ENCODE data around the gene SH3GL2.
"Not testable (repeated sequence)": the region's sequence is repeated elsewhere in the genome, so short reads cannot be mapped to it uniquely, and the experiment has no call there.

Gene SH3GL2

GRCh38 chr9:17760250-17760649, 181.4 kb downstream of the SH3GL2 start:
- no peak overlapping the region for H3K9ac ChIP-seq (ENCODE audit: low read length)
- H3K4ac ChIP-seq (ENCODE audit: low read depth, low read length) = no peak overlapping the region
- H4K91ac ChIP-seq (ENCODE audit: low read depth, low read length) = no peak overlapping the region
- no peak overlapping the region for H3K18ac ChIP-seq (ENCODE audit: low read length)
- H3K27ac ChIP-seq (ENCODE audit: low read depth, low read length) = no peak overlapping the region
- no peaks in the 10 kb centered on the region for H3K36me3 ChIP-seq (ENCODE audit: control insufficient read depth in 1 of 2, insufficient read depth in 2 of 2, low read length in 2 of 2)
- no peak overlapping the region for H2BK5ac ChIP-seq (ENCODE audit: low read depth, low read length, poor library complexity)
- H3K27me3 ChIP-seq (ENCODE audit: insufficient read depth, low read length) = no peaks in the 10 kb centered on the region
- no peaks in the 10 kb centered on the region for H3K79me1 ChIP-seq (ENCODE audit: low read length)
- no peak overlapping the region for H2BK12ac ChIP-seq (ENCODE audit: low read length)
- H3K4me3 ChIP-seq (ENCODE audit: low read depth, low read length) = no peak overlapping the region
- no peaks in the 10 kb centered on the region for H3K4me1 ChIP-seq (ENCODE audit: control insufficient read depth in 1 of 2, insufficient read depth in 2 of 2, low read length in 2 of 2)
- H4K8ac ChIP-seq (ENCODE audit: low read depth, low read length) = no peak overlapping the region
- no peak overlapping the region for H2AFZ ChIP-seq (ENCODE audit: insufficient read depth, low read length, poor library complexity)
- no peaks in the 10 kb centered on the region for H3K79me2 ChIP-seq (ENCODE audit: control insufficient read depth, insufficient read depth, low read length, poor library complexity)
- DNase-seq = no peak
- no peak overlapping the region for H2BK120ac ChIP-seq (ENCODE audit: insufficient read depth, low read length, poor library complexity)
- H2AK5ac ChIP-seq (ENCODE audit: low read length) = no peak overlapping the region
- H3K14ac ChIP-seq (ENCODE audit: low read length) = no peak overlapping the region
- no peak overlapping the region for H3K4me2 ChIP-seq (ENCODE audit: low read length)
- WGBS (ENCODE audit: extremely low coverage, insufficient coverage, insufficient read length) = no CpG with 5 or more reads among the region's 2 CpGs
- no peak overlapping the region for H4K12ac ChIP-seq (ENCODE audit: low read depth, low read length)
- H3K23ac ChIP-seq (ENCODE audit: low read length) = no peak overlapping the region
- no peaks in the 10 kb centered on the region for H3K9me3 ChIP-seq (ENCODE audit: insufficient read depth, low read depth, low read length)

- H3K4me2 ChIP-seq (ENCODE audit: low read length) = no peak overlapping the region
- no peak overlapping the region for H3K9ac ChIP-seq (ENCODE audit: low read length)
- H3K27me3 ChIP-seq (ENCODE audit: insufficient read depth, low read length) = no peaks in the 10 kb centered on the region
- H3K18ac ChIP-seq (ENCODE audit: low read length) = no peak overlapping the region
- DNase-seq = no peak
- no peaks in the 10 kb centered on the region for H3K9me3 ChIP-seq (ENCODE audit: insufficient read depth, low read depth, low read length)
- H2AK5ac ChIP-seq (ENCODE audit: low read length) = no peak overlapping the region
- H4K91ac ChIP-seq (ENCODE audit: low read depth, low read length) = no peak overlapping the region
- H2BK120ac ChIP-seq (ENCODE audit: insufficient read depth, low read length, poor library complexity) = no peak overlapping the region
- H2AFZ ChIP-seq (ENCODE audit: insufficient read depth, low read length, poor library complexity) = no peak overlapping the region
- H3K4me3 ChIP-seq (ENCODE audit: low read depth, low read length) = no peak overlapping the region
- WGBS (ENCODE audit: extremely low coverage, insufficient coverage, insufficient read length) = no CpG with 5 or more reads among the region's 6 CpGs
- H3K4ac ChIP-seq (ENCODE audit: low read depth, low read length) = no peak overlapping the region
- no peak overlapping the region for H3K27ac ChIP-seq (ENCODE audit: low read depth, low read length)
- H3K36me3 ChIP-seq (ENCODE audit: control insufficient read depth in 1 of 2, insufficient read depth in 2 of 2, low read length in 2 of 2) = no peaks in the 10 kb centered on the region
- H3K14ac ChIP-seq (ENCODE audit: low read length) = no peak overlapping the region
- no peak overlapping the region for H2BK12ac ChIP-seq (ENCODE audit: low read length)
- no peaks in the 10 kb centered on the region for H3K79me2 ChIP-seq (ENCODE audit: control insufficient read depth, insufficient read depth, low read length, poor library complexity)
- no peaks in the 10 kb centered on the region for H3K79me1 ChIP-seq (ENCODE audit: low read length)
- H2BK5ac ChIP-seq (ENCODE audit: low read depth, low read length, poor library complexity) = no peak overlapping the region
- H3K23ac ChIP-seq (ENCODE audit: low read length) = no peak overlapping the region
- H4K12ac ChIP-seq (ENCODE audit: low read depth, low read length) = no peak overlapping the region
- no peak overlapping the region for H4K8ac ChIP-seq (ENCODE audit: low read depth, low read length)
- H3K4me1 ChIP-seq (ENCODE audit: control insufficient read depth in 1 of 2, insufficient read depth in 2 of 2, low read length in 2 of 2) = no peaks in the 10 kb centered on the region
These were observed 183.3 kb downstream of the SH3GL2 start for GRCh38 chr9:17761984-17762676.

- H3K27ac ChIP-seq (ENCODE audit: low read depth, low read length) = no peak overlapping the region
- H3K9ac ChIP-seq (ENCODE audit: low read length) = no peak overlapping the region
- DNase-seq = no peak
- no peaks in the 10 kb centered on the region for H3K4me1 ChIP-seq (ENCODE audit: control insufficient read depth in 1 of 2, insufficient read depth in 2 of 2, low read length in 2 of 2)
- no peaks in the 10 kb centered on the region for H3K27me3 ChIP-seq (ENCODE audit: insufficient read depth, low read length)
- H3K14ac ChIP-seq (ENCODE audit: low read length) = no peak overlapping the region
- no peak overlapping the region for H3K23ac ChIP-seq (ENCODE audit: low read length)
- H3K79me1 ChIP-seq (ENCODE audit: low read length) = no peaks in the 10 kb centered on the region
- H3K9me3 ChIP-seq (ENCODE audit: insufficient read depth, low read depth, low read length) = no peaks in the 10 kb centered on the region
- H4K8ac ChIP-seq (ENCODE audit: low read depth, low read length) = no peak overlapping the region
- H2BK5ac ChIP-seq (ENCODE audit: low read depth, low read length, poor library complexity) = no peak overlapping the region
- WGBS (ENCODE audit: extremely low coverage, insufficient coverage, insufficient read length) = no CpG with 5 or more reads among the region's 3 CpGs
- no peak overlapping the region for H2BK12ac ChIP-seq (ENCODE audit: low read length)
- no peaks in the 10 kb centered on the region for H3K36me3 ChIP-seq (ENCODE audit: control insufficient read depth in 1 of 2, insufficient read depth in 2 of 2, low read length in 2 of 2)
- H2BK120ac ChIP-seq (ENCODE audit: insufficient read depth, low read length, poor library complexity) = no peak overlapping the region
- no peak overlapping the region for H4K91ac ChIP-seq (ENCODE audit: low read depth, low read length)
- no peak overlapping the region for H4K12ac ChIP-seq (ENCODE audit: low read depth, low read length)
- H3K4me3 ChIP-seq (ENCODE audit: low read depth, low read length) = no peak overlapping the region
- H2AFZ ChIP-seq (ENCODE audit: insufficient read depth, low read length, poor library complexity) = no peak overlapping the region
- H3K18ac ChIP-seq (ENCODE audit: low read length) = no peak overlapping the region
- no peak overlapping the region for H3K4me2 ChIP-seq (ENCODE audit: low read length)
- no peaks in the 10 kb centered on the region for H3K79me2 ChIP-seq (ENCODE audit: control insufficient read depth, insufficient read depth, low read length, poor library complexity)
- H2AK5ac ChIP-seq (ENCODE audit: low read length) = no peak overlapping the region
- H3K4ac ChIP-seq (ENCODE audit: low read depth, low read length) = no peak overlapping the region
These were observed 185.4 kb downstream of the SH3GL2 start for GRCh38 chr9:17764306-17764705.

DNA sequence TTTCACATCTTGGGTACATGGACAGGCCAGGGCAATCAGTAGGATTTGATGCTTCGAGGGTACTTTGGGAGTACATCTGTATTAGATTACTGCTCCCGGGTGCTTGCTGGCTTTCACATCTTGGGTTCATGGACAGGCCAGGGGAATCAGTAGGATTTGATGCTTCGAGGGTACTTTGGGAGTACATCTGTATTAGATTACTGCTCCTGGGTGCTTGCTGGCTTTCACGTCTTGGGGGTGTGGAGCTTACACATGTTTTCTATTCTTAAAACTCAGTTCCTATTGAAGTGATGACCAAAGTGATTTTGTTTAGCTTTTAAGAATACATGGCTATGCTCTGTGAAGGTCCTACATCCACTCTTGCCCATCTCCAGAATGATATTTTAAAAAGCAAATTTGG, 186.3 kb downstream of the SH3GL2 start:
- H2BK12ac ChIP-seq (ENCODE audit: low read length); H3K79me1 ChIP-seq (ENCODE audit: low read length); H3K23ac ChIP-seq (ENCODE audit: low read length); H3K18ac ChIP-seq (ENCODE audit: low read length); H2AFZ ChIP-seq (ENCODE audit: insufficient read depth, low read length, poor library complexity); DNase-seq; H3K27ac ChIP-seq (ENCODE audit: low read depth, low read length); H3K9me3 ChIP-seq (ENCODE audit: insufficient read depth, low read depth, low read length); H3K27me3 ChIP-seq (ENCODE audit: insufficient read depth, low read length); H4K8ac ChIP-seq (ENCODE audit: low read depth, low read length); H4K12ac ChIP-seq (ENCODE audit: low read depth, low read length); H3K4ac ChIP-seq (ENCODE audit: low read depth, low read length); H3K4me2 ChIP-seq (ENCODE audit: low read length); H3K9ac ChIP-seq (ENCODE audit: low read length); H2BK120ac ChIP-seq (ENCODE audit: insufficient read depth, low read length, poor library complexity); H4K91ac ChIP-seq (ENCODE audit: low read depth, low read length); H3K4me3 ChIP-seq (ENCODE audit: low read depth, low read length); H3K14ac ChIP-seq (ENCODE audit: low read length); H3K79me2 ChIP-seq (ENCODE audit: control insufficient read depth, insufficient read depth, low read length, poor library complexity); H3K36me3 ChIP-seq (ENCODE audit: control insufficient read depth in 1 of 2, insufficient read depth in 2 of 2, low read length in 2 of 2); H2AK5ac ChIP-seq (ENCODE audit: low read length); H2BK5ac ChIP-seq (ENCODE audit: low read depth, low read length, poor library complexity); H3K4me1 ChIP-seq (ENCODE audit: control insufficient read depth in 1 of 2, insufficient read depth in 2 of 2, low read length in 2 of 2): not testable (repeated sequence)
- WGBS (ENCODE audit: extremely low coverage, insufficient coverage, insufficient read length) = no CpG with 5 or more reads among the region's 4 CpGs
